IMR-90 (cell line): Measurements from ENCODE around the gene DHRSX. TPM values are rescaled to one million over a fixed set of nuclear protein-coding genes. Genes with fewer than 3 reads are reported as not detected.

Experiments
- ATAC-seq: fragments of 200-7000 bp; cut with Tn5 transposase; 2 replicates; pipeline ENCODE4 v1.9.1; 2020; ENCODE audit warnings: low read depth, mild to moderate bottlenecking, moderate library complexity
- BruUV-seq: library from RNA; stranded (reverse); fragments of 400-500 nt; replicated peaks from 2 replicates; lab custom pipeline; 2021; lab: Mats Ljungman, UMichigan
- CTCF ChIA-PET: fragments of 300-600 bp; formaldehyde crosslinking; extraction: SDS; loops from one replicate; lab custom pipeline; 2021; ENCODE audit warnings: antibody characterized with exemption; lab: Yijun Ruan, JAX
- POLR2A ChIA-PET: fragments of 300-600 bp; sonication (Branson Sonifier 250); formaldehyde crosslinking; loops from one replicate; lab custom pipeline; 2022; ENCODE audit warnings: antibody characterized with exemption; ENCODE audit not compliant: unreplicated experiment; lab: Charles Lee
- DNase-seq: peaks from one replicate; pipeline ENCODE4 v3.0.0; 2013
- H2AFZ ChIP-seq: replicated peaks from 2 replicates; pipeline ENCODE3; 2013; ENCODE audit warnings: low read length, mild to moderate bottlenecking; ENCODE audit not compliant: poor library complexity
- H2AK5ac ChIP-seq: 2 replicates; pipeline ENCODE4 v1.6.1; 2013; ENCODE audit warnings: low read depth, low read length, inconsistent platforms
- H2AK9ac ChIP-seq: replicated peaks from 2 replicates; pipeline ENCODE3; 2013; ENCODE audit warnings: mild to moderate bottlenecking, low read depth, low read length, moderate library complexity; ENCODE audit not compliant: poor library complexity
- H2BK120ac ChIP-seq: 2 replicates; pipeline ENCODE4 v1.6.1; 2013; ENCODE audit warnings: low read depth, low read length, inconsistent platforms
- H2BK15ac ChIP-seq: 3 replicates; pipeline ENCODE4 v1.6.1; 2013; ENCODE audit warnings: low read depth, low read length, inconsistent platforms
- H2BK20ac ChIP-seq: 2 replicates; pipeline ENCODE4 v1.6.1; 2013; ENCODE audit warnings: low read depth, mild to moderate bottlenecking, inconsistent platforms, low read length, moderate library complexity
- H2BK5ac ChIP-seq: 2 replicates; pipeline ENCODE4 v1.6.1; 2013; ENCODE audit warnings: mild to moderate bottlenecking, low read depth, low read length, inconsistent platforms; ENCODE audit not compliant: poor library complexity, severe bottlenecking
- H3K14ac ChIP-seq: replicated peaks from 2 replicates; pipeline ENCODE4 v1.6.1; 2013; ENCODE audit warnings: low read depth, low read length, inconsistent platforms
- H3K18ac ChIP-seq: 2 replicates; pipeline ENCODE4 v1.6.1; 2013; ENCODE audit warnings: low read depth, low read length, control low read depth
- H3K23ac ChIP-seq: 2 replicates; pipeline ENCODE4 v1.6.1; 2013; ENCODE audit warnings: low read depth, low read length, inconsistent platforms
- H3K27ac ChIP-seq: 2 replicates; pipeline ENCODE4 v1.5.1; 2013; ENCODE audit warnings: mild to moderate bottlenecking, control low read depth, low read length; ENCODE audit not compliant: insufficient read depth
- H3K27me3 ChIP-seq: 2 replicates; pipeline ENCODE4 v1.6.1; 2013; ENCODE audit warnings: low read length; ENCODE audit not compliant: control insufficient read depth, insufficient read depth
- H3K36me3 ChIP-seq: 2 replicates; pipeline ENCODE4 v1.6.1; 2013; ENCODE audit warnings: low read length, mixed read lengths; ENCODE audit not compliant: control insufficient read depth, insufficient read depth
- H3K4ac ChIP-seq: 2 replicates; pipeline ENCODE4 v1.6.1; 2013; ENCODE audit warnings: low read depth, low read length, inconsistent platforms
- H3K4me1 ChIP-seq: 2 replicates; pipeline ENCODE4 v1.6.1; 2013; ENCODE audit warnings: low read length, mixed read lengths; ENCODE audit not compliant: control insufficient read depth, insufficient read depth
- H3K4me2 ChIP-seq: 2 replicates; pipeline ENCODE4 v1.6.1; 2013; ENCODE audit warnings: low read depth, mild to moderate bottlenecking, control low read depth, low read length, moderate library complexity
- H3K4me3 ChIP-seq: 2 replicates; pipeline ENCODE4 v1.5.1; 2013; ENCODE audit warnings: low read depth, mild to moderate bottlenecking, control low read depth, low read length, moderate library complexity; ENCODE audit not compliant: insufficient read depth
- H3K56ac ChIP-seq: 2 replicates; pipeline ENCODE4 v1.6.1; 2013; ENCODE audit warnings: low read length, inconsistent platforms; ENCODE audit not compliant: insufficient read depth; ENCODE audit errors: extremely low read depth
- H3K79me1 ChIP-seq, 2 experiments: 2 replicates each; pipeline ENCODE4 v1.6.1; 2013; ENCODE audit warnings: low read length in 2 of 2, inconsistent platforms in 1 of 2, low read depth in 1 of 2
- H3K9ac ChIP-seq: 2 replicates; pipeline ENCODE4 v1.6.1; 2013; ENCODE audit warnings: low read depth, low read length, control low read depth
- H3K9me1 ChIP-seq: 2 replicates; pipeline ENCODE4 v1.6.1; 2013; ENCODE audit warnings: low read length, inconsistent platforms; ENCODE audit not compliant: insufficient read depth
- H3K9me3 ChIP-seq: 2 replicates; pipeline ENCODE4 v1.6.1; 2013; ENCODE audit warnings: low read length; ENCODE audit not compliant: control insufficient read depth, insufficient read depth
- H4K20me1 ChIP-seq: 2 replicates; pipeline ENCODE4 v1.6.1; 2013; ENCODE audit warnings: low read length, inconsistent platforms; ENCODE audit not compliant: insufficient read depth
- H4K5ac ChIP-seq: 2 replicates; pipeline ENCODE4 v1.6.1; 2013; ENCODE audit warnings: mild to moderate bottlenecking, low read depth, low read length, control low read depth
- H4K8ac ChIP-seq, 2 experiments: 2 replicates each; pipeline ENCODE4 v1.6.1; 2013; ENCODE audit warnings: low read depth in 2 of 2, low read length in 2 of 2, control low read depth in 1 of 2, inconsistent platforms in 1 of 2
- H4K91ac ChIP-seq: 2 replicates; pipeline ENCODE4 v1.6.1; 2013; ENCODE audit warnings: low read depth, low read length, inconsistent platforms; ENCODE audit not compliant: insufficient read depth
- BHLHE40 ChIP-seq: fragments of 150-350 bp; IDR thresholded peaks from 2 replicates; pipeline ENCODE4 v1.6.1; 2016; ENCODE audit warnings: mild to moderate bottlenecking, low read depth, low read length
- CEBPB ChIP-seq: IDR thresholded peaks from 2 replicates; pipeline ENCODE4 v1.6.1; 2012; ENCODE audit warnings: low read depth, low read length, improper control_type of control experiment
- CHD1 ChIP-seq: IDR thresholded peaks from 2 replicates; pipeline ENCODE4 v1.6.1; 2012; ENCODE audit warnings: low read depth, low read length, improper control_type of control experiment
- CTCF ChIP-seq: conservative IDR thresholded peaks from 2 replicates; pipeline ENCODE4 v1.5.1; 2012; ENCODE audit warnings: mild to moderate bottlenecking, low read depth, low read length, improper control_type of control experiment
- ELK1 ChIP-seq: fragments of 150-350 bp; IDR thresholded peaks from 2 replicates; pipeline ENCODE4 v1.6.1; 2016; ENCODE audit warnings: low read depth, mild to moderate bottlenecking, low read length, moderate library complexity, borderline replicate concordance
- FOS ChIP-seq: fragments of 150-350 bp; IDR thresholded peaks from 2 replicates; pipeline ENCODE4 v1.6.1; 2016; ENCODE audit warnings: low read depth, low read length
- MAFK ChIP-seq: IDR thresholded peaks from 2 replicates; pipeline ENCODE4 v1.6.1; 2012; ENCODE audit warnings: low read depth, low read length, improper control_type of control experiment
- MAZ ChIP-seq: IDR thresholded peaks from 2 replicates; pipeline ENCODE4 v1.6.1; 2012; ENCODE audit warnings: low read depth, mild to moderate bottlenecking, low read length, improper control_type of control experiment, moderate library complexity, borderline replicate concordance
- MXI1 ChIP-seq: IDR thresholded peaks from 2 replicates; pipeline ENCODE4 v1.6.1; 2012; ENCODE audit warnings: low read depth, mild to moderate bottlenecking, low read length, moderate library complexity, borderline replicate concordance
- NFE2L2 ChIP-seq: fragments of 150-350 bp; IDR thresholded peaks from 2 replicates; pipeline ENCODE4 v1.6.1; 2016; ENCODE audit warnings: low read depth, mild to moderate bottlenecking, low read length
- POLR2A ChIP-seq: IDR thresholded peaks from 2 replicates; pipeline ENCODE4 v1.6.1; 2012; ENCODE audit warnings: mild to moderate bottlenecking, low read depth, low read length
- RAD21 ChIP-seq: IDR thresholded peaks from 2 replicates; pipeline ENCODE4 v1.6.1; 2012; ENCODE audit warnings: low read length, improper control_type of control experiment
- RCOR1 ChIP-seq: IDR thresholded peaks from 2 replicates; pipeline ENCODE4 v1.6.1; 2012; ENCODE audit warnings: mild to moderate bottlenecking, low read length, improper control_type of control experiment; ENCODE audit not compliant: insufficient replicate concordance
- RFX5 ChIP-seq: IDR thresholded peaks from 2 replicates; pipeline ENCODE4 v1.8.0; 2012; ENCODE audit warnings: low read depth, mild to moderate bottlenecking, low read length, moderate library complexity
- SMC3 ChIP-seq: fragments of 150-350 bp; IDR thresholded peaks from 2 replicates; pipeline ENCODE4 v1.6.1; 2016; ENCODE audit warnings: low read depth, mild to moderate bottlenecking, antibody characterized with exemption, low read length, moderate library complexity
- USF2 ChIP-seq: fragments of 150-350 bp; IDR thresholded peaks from 2 replicates; pipeline ENCODE4 v1.6.1; 2017; ENCODE audit warnings: mild to moderate bottlenecking, antibody characterized with exemption, low read length, low read depth
- WGBS, 2 experiments: methylation state at CpG; one replicate each; pipeline versions ENCODE4 v1.1.5 to v1.1.7; 2013; ENCODE audit warnings: missing lambda C conversion rate in 2 of 2; ENCODE audit not compliant: insufficient read length in 1 of 2; ENCODE audit errors: extremely low coverage in 2 of 2; 5-methylcytosine and 5-hydroxymethylcytosine counted together
- dilution Hi-C: fragments of 300-500 bp; cut with HindIII; formaldehyde crosslinking; loops from one replicate; pipeline ENCODE4 v1.14.3; 2018; ENCODE audit warnings: low sequenced_read_pairs; ENCODE audit not compliant: unreplicated experiment
- in situ Hi-C: fragments of 300-500 bp; cut with MboI; formaldehyde crosslinking; loops from 3 replicates; pipeline ENCODE4 v1.14.3; 2019; ENCODE audit warnings: low sequenced_read_pairs, inconsistent platforms, mixed read lengths
- intact Hi-C: fragments of 100-400 bp; cut with micrococcal nuclease; formaldehyde crosslinking; loops from 2 replicates; pipeline ENCODE4 v1.10.0; 2022
- polyA plus RNA-seq, 3 experiments: library from polyadenylated mRNA; depleted of rRNA; stranded (reverse); fragments of >200 nt; gene quantifications; 2 replicates each; pipeline ENCODE4 v1.2.3, GENCODE V29; 2012; ENCODE audit warnings: low replicate concordance in 1 of 3
- total RNA-seq: library from RNA; depleted of rRNA; stranded (reverse); fragments of >200 nt; gene quantifications from 2 replicates; pipeline ENCODE4 v1.2.3, GENCODE V29; 2012

The DHRSX gene
- total and polyA plus RNA-seq, 2 of the 4 experiments (the other 2 are of a cell fraction), result 26.2 to 38.0 TPM

- H4K5ac ChIP-seq, result no peak overlapping the region
- TF ChIP-seq FOS (no peak), MXI1 (no peak), SMC3 (no peak), RCOR1 (no peak), CHD1 (no peak), MAZ (no peak), CTCF (no peak), POLR2A (no peak), RFX5 (no peak), MAFK (no peak), CEBPB (no peak), BHLHE40 (no peak), USF2 (no peak), NFE2L2 (no peak), RAD21 (no peak), ELK1 (no peak)
- peaks cover 10% of the 10 kb centered on the region; the same call in 1 of the 2 replicates for H3K9me3 ChIP-seq
- no peak overlapping the region for H2BK20ac ChIP-seq
- H3K9me1 ChIP-seq, result no peaks in the 10 kb centered on the region
- H4K8ac ChIP-seq, result no peak overlapping the region
- in situ Hi-C loops (no loop called here), dilution Hi-C loops (no loop called here), intact Hi-C loops (no loop called here)
- no peak overlapping the region for H4K91ac ChIP-seq
- peaks cover 20% of the 10 kb centered on the region for H3K36me3 ChIP-seq
- no peak overlapping the region for H2AFZ ChIP-seq
- no peak overlapping the region for H3K27ac ChIP-seq
- H2BK15ac ChIP-seq, result no peak overlapping the region
- H2BK5ac ChIP-seq, result no peak overlapping the region
- no peak overlapping the region for H3K56ac ChIP-seq
- POLR2A ChIA-PET, result no interaction called here
- H3K18ac ChIP-seq, result no peak overlapping the region
- CTCF ChIA-PET, result no interaction called here
- H3K79me1 ChIP-seq, result no peaks in the 10 kb centered on the region
- H3K4me1 ChIP-seq, result no peaks in the 10 kb centered on the region
- BruUV-seq, result no TSS peak
- H3K27me3 ChIP-seq, result no peaks in the 10 kb centered on the region
- H2AK5ac ChIP-seq, result no peak overlapping the region
- H2AK9ac ChIP-seq, result no peak overlapping the region
- no peaks in the 10 kb centered on the region for H4K20me1 ChIP-seq
- 96% methylated on average over 3 of the region's 6 CpGs; no CpG with 5 or more reads in 1 of the 2 experiments for WGBS, 2 experiments
- H3K9ac ChIP-seq, result no peak overlapping the region
- ATAC-seq, result no peak
- no peak for DNase-seq
- H3K4me2 ChIP-seq, result no peak overlapping the region
- H3K4me3 ChIP-seq, result no peak overlapping the region
- H3K14ac ChIP-seq, result no peak overlapping the region
- H3K23ac ChIP-seq, result no peak overlapping the region
- H3K4ac ChIP-seq, result no peak overlapping the region
- no peak overlapping the region for H2BK120ac ChIP-seq
These were observed 273.7 kb downstream of the DHRSX start for GRCh38 chrX:2226906-2227656.
